DMS 273 treated with DMSO at 0.1 percent for 48 hours (cell line): ENCODE results near the gene CCT8L2.
"Not testable (repeated sequence)": the region's sequence is repeated elsewhere in the genome, so short reads cannot be mapped to it uniquely, and the experiment has no call there.

Experiments used
- DNase-seq: peaks from one replicate; lab custom pipeline; 2025; lab: John Stamatoyannopoulos, UW

Gene CCT8L2

GRCh38 chr22:16558376-16558945 lies 34.1 kb downstream of the CCT8L2 start:
- DNase-seq = not testable (repeated sequence)

GRCh38 chr22:16557511-16557910 lies 35.1 kb downstream of the CCT8L2 start:
- not testable (repeated sequence) for DNase-seq

- not testable (repeated sequence) for DNase-seq
Measured at GRCh38 chr22:16555077-16555994, 37.3 kb downstream of the CCT8L2 start.

- not testable (repeated sequence) for DNase-seq
Measured at GRCh38 chr22:16543310-16543709, 49.3 kb downstream of the CCT8L2 start.
